CD4-positive, alpha-beta memory T cell (primary cell): Measurements from ENCODE around the gene REX1BD. TPM values are rescaled to one million over a fixed set of nuclear protein-coding genes. Genes with fewer than 3 reads are reported as not detected.
A peak's percentile ranks its signal among the peaks of the same experiment; 100 is the strongest.

ENCODE experiments used
- CTCF ChIA-PET: fragments of 350-600 bp; sonication (Branson Sonifier 250); formaldehyde crosslinking; loops from one replicate; lab custom pipeline; 2021; ENCODE audit warnings: inconsistent platforms; ENCODE audit not compliant: partially characterized antibody; lab: Charles Lee
- POLR2A ChIA-PET: fragments of 350-600 bp; sonication (Branson Sonifier 250); formaldehyde crosslinking; loops from one replicate; lab custom pipeline; 2021; ENCODE audit not compliant: partially characterized antibody; lab: Charles Lee
- DNase-seq, 5 donors: peaks; one replicate each; pipeline versions ENCODE4 v3.0.0 to v3.0.0-alpha.2; 2020 to 2022; ENCODE audit warnings: mixed read lengths in 1 of 5
- H3K27ac ChIP-seq: one replicate; pipeline ENCODE4 v1.7.0; 2013; ENCODE audit warnings: low read depth, low read length
- H3K27me3 ChIP-seq: 2 replicates; pipeline ENCODE4 v1.7.0; 2013; ENCODE audit warnings: mild to moderate bottlenecking, low read length, moderate library complexity; ENCODE audit not compliant: insufficient read depth
- H3K36me3 ChIP-seq: 2 replicates; pipeline ENCODE4 v1.7.0; 2013; ENCODE audit warnings: mild to moderate bottlenecking, low read length, moderate library complexity; ENCODE audit not compliant: insufficient read depth
- H3K4me1 ChIP-seq: 2 replicates; pipeline ENCODE4 v1.7.0; 2013; ENCODE audit warnings: mild to moderate bottlenecking, low read length, moderate library complexity; ENCODE audit not compliant: insufficient read depth
- H3K4me3 ChIP-seq, 2 donors: one replicate each; pipeline ENCODE4 v1.7.0; 2013; ENCODE audit warnings: low read length in 2 of 2, mild to moderate bottlenecking in 1 of 2
- H3K9me3 ChIP-seq, 2 donors: one replicate each; pipeline ENCODE4 v1.7.0; 2013; ENCODE audit warnings: low read length in 2 of 2, control low read depth in 1 of 2; ENCODE audit not compliant: control insufficient read depth in 1 of 2
- H3K27ac Mint-ChIP-seq, 7 donors: one replicate each; pipeline ENCODE4 v1.8.0; 2020 to 2021; ENCODE audit warnings: mixed read lengths in 7 of 7, mild to moderate bottlenecking in 6 of 7, inconsistent platforms in 3 of 7, moderate library complexity in 3 of 7
- H3K27me3 Mint-ChIP-seq, 2 donors: one replicate each; pipeline ENCODE4 v1.8.0; 2020 to 2021; ENCODE audit warnings: mixed read lengths in 2 of 2
- H3K36me3 Mint-ChIP-seq, 2 donors: one replicate each; pipeline ENCODE4 v1.8.0; 2020 to 2021; ENCODE audit warnings: mixed read lengths in 2 of 2, inconsistent platforms in 1 of 2, mild to moderate bottlenecking in 1 of 2
- H3K4me1 Mint-ChIP-seq, 4 donors: one replicate each; pipeline ENCODE4 v1.8.0; 2020 to 2021; ENCODE audit warnings: mixed read lengths in 4 of 4, mild to moderate bottlenecking in 1 of 4
- H3K4me3 Mint-ChIP-seq, 8 donors: one replicate each; pipeline ENCODE4 v1.8.0; 2020 to 2021; ENCODE audit warnings: mixed read lengths in 8 of 8, mild to moderate bottlenecking in 7 of 8, moderate library complexity in 6 of 8, inconsistent platforms in 3 of 8
- H3K9me3 Mint-ChIP-seq, 8 donors: one replicate each; pipeline ENCODE4 v1.8.0; 2020 to 2021; ENCODE audit warnings: mixed read lengths in 8 of 8, mild to moderate bottlenecking in 5 of 8, inconsistent platforms in 3 of 8, moderate library complexity in 1 of 8
- intact Hi-C: fragments of 100-400 bp; cut with micrococcal nuclease; formaldehyde crosslinking; loops from one replicate; pipeline ENCODE4 v1.15.1; 2023
- polyA plus RNA-seq, 2 donors: library from polyadenylated mRNA; unstranded; fragments of 300-500 nt; fragmentation: Illumina TruSeq; gene quantifications; one replicate each; pipeline ENCODE4 v1.2.3, GENCODE V29; 2021
- total RNA-seq, 2 experiments: library from RNA; stranded (reverse); gene quantifications; one replicate each; pipeline ENCODE4 v1.2.3, GENCODE V29; 2021

REX1BD gene
- total and polyA plus RNA-seq, 4 experiments from 2014 or later: 148 to 156 (median 152) TPM

- Histone ChIP-seq H3K27ac (no peak overlapping the region), H3K36me3 (no peaks in the 10 kb centered on the region), H3K27me3 (peaks cover 66% of the 10 kb centered on the region), H3K9me3 (no peaks in the 10 kb centered on the region), H3K4me1 (peaks cover 22% of the 10 kb centered on the region), H3K4me3 (no peak overlapping the region)
- DNase-seq: no peak
- ChIA-PET POLR2A (interaction anchor here (0.6 kb wide), 1 partner anchor 629 kb away, joined by 3 read pairs; no protein-coding TSS in a partner anchor), CTCF (no interaction called here)
- H3K9me3 Mint-ChIP-seq: peaks cover 0 to 2% (median 0%) of the 10 kb centered on the region in 8 donors
- H3K27me3 Mint-ChIP-seq: peaks cover 35 to 51% of the 10 kb centered on the region in 2 donors
- H3K4me3 Mint-ChIP-seq: peak overlapping the region in 3 of 8 donors; percentile 3 to 53 (median 30)
- intact Hi-C loops: no loop called here
- peaks cover 14 to 55% (median 24%) of the 10 kb centered on the region in 4 donors for H3K4me1 Mint-ChIP-seq
- no peaks in the 10 kb centered on the region for H3K36me3 Mint-ChIP-seq
- H3K27ac Mint-ChIP-seq: peak overlapping the region in 2 of 7 donors; percentile 11 to 65
Observed at GRCh38 chr19:18608805-18609716, 20.5 kb downstream of the REX1BD start.

DNA sequence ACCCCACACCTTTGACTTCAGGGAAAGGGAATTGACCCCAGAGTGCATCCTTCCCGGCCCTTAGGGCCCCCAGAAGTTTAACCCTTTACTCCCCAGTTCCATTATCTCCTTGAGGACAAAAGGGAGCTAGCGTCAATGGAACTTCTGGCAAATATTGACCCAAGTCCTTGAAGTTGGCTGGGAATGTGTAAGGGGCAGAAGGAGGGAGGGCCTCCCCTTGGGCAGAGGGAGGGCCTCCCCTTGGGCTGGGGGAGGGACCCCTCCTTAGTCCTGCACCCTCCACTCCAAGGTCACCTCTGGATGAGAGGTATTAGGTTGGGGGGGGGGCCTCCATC is 21.1 kb downstream of the REX1BD start:
- CTCF ChIA-PET: no interaction called here

DNA sequence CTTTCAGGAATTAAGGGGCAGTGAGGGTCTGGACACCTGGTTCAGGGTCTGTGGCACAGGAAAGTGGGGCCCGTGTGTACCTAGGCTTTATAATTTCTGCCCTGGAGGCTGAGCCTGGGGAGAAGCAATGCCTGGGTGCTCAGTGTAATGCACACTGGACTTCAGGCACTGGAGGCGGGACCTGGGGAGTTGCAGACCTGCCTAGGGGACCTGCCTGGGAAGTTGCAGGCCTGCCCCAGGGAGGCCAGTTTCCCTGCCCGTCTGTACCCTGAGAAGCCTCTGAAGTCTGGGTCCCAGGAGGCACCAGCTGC is 21.6 kb downstream of the REX1BD start:
- POLR2A ChIA-PET: no interaction called here
- peaks cover 22% of the 10 kb centered on the region for H3K4me1 ChIP-seq
- no peaks in the 10 kb centered on the region for H3K36me3 Mint-ChIP-seq
- peaks cover 62% of the 10 kb centered on the region for H3K27me3 ChIP-seq
- H3K27me3 Mint-ChIP-seq: peaks cover 45 to 59% of the 10 kb centered on the region in 2 donors
- H3K4me1 Mint-ChIP-seq: peaks cover 14 to 53% (median 21%) of the 10 kb centered on the region in 4 donors
- no peak overlapping the region for H3K4me3 ChIP-seq
- H3K9me3 ChIP-seq: no peaks in the 10 kb centered on the region
- no peak for DNase-seq
- H3K27ac Mint-ChIP-seq: no peak overlapping the region
- H3K4me3 Mint-ChIP-seq: no peak overlapping the region
- H3K36me3 ChIP-seq: no peaks in the 10 kb centered on the region
- no peak overlapping the region for H3K27ac ChIP-seq
- CTCF ChIA-PET: no interaction called here
- H3K9me3 Mint-ChIP-seq: peaks cover 0 to 2% (median 0%) of the 10 kb centered on the region in 8 donors
- intact Hi-C loops: no loop called here

More for the DNA sequence above, 21.1 kb downstream of the REX1BD start:
- Histone ChIP-seq H3K4me3 (no peak overlapping the region), H3K36me3 (no peaks in the 10 kb centered on the region), H3K27ac (no peak overlapping the region), H3K9me3 (no peaks in the 10 kb centered on the region), H3K27me3 (peaks cover 67% of the 10 kb centered on the region), H3K4me1 (peaks cover 22% of the 10 kb centered on the region)
- no peak for DNase-seq
- POLR2A ChIA-PET: interaction anchor here (0.6 kb wide), 1 partner anchor 628 kb away, joined by 3 read pairs; no protein-coding TSS in a partner anchor
- intact Hi-C loops: no loop called here
- Mint-ChIP-seq H3K9me3 (peaks cover 0 to 2% (median 0%) of the 10 kb centered on the region in 8 donors), H3K27ac (no peak overlapping the region), H3K4me1 (peaks cover 14 to 58% (median 23%) of the 10 kb centered on the region in 4 donors), H3K36me3 (no peaks in the 10 kb centered on the region), H3K27me3 (peaks cover 41 to 57% of the 10 kb centered on the region in 2 donors), H3K4me3 (peak overlapping the region in 1 of 8 donors; percentile 47)

DNA sequence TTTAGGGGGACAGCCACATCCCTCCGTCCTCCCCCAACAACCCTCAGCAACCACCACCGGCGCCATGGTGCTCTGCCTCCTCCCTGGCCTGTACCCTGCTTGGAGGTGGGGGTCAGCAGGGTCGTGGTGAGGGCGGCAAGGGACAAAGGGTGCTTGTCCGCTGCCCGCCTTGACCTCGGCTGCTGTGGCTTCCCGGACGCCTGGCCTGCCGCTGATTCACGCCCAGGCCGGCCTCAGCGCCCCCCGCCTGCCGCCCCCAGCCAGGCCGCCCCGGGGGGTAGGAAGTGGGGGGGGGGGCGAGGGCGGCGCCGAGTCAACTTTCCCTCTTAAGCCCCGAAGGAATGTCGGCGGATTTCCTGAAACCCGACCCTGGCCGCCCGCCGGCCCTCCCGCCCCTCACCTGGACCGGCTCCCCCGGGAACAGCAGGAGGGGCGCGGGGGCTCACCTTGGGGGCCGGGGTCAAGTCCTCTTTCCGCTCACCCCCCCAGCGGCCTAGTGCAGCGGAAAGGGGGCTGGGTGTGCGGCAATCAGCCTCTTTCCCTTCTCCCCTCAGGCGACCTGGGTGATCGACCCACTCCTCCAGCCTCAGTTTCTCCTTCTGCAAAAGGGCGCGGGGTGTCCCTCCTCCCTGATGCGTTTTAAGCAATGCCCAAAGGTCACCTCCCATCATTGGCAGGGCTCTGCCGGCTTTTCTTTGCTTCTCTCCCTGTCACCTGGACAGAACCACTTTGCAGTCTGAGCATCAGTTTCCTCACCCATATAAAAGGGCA is 22.1 kb downstream of the REX1BD start:
- intact Hi-C loops: loop anchor here (1.0 kb wide), 1 partner anchor 26 kb away; no protein-coding TSS in a partner anchor
- no peaks in the 10 kb centered on the region for H3K9me3 ChIP-seq
- H3K9me3 Mint-ChIP-seq: peaks cover 0 to 1% (median 0%) of the 10 kb centered on the region in 8 donors
- POLR2A ChIA-PET: no interaction called here
- peaks cover 43 to 56% of the 10 kb centered on the region in 2 donors for H3K27me3 Mint-ChIP-seq
- DNase-seq: no peak
- H3K36me3 ChIP-seq: no peaks in the 10 kb centered on the region
- H3K27ac ChIP-seq: no peak overlapping the region
- peaks cover 57% of the 10 kb centered on the region for H3K27me3 ChIP-seq
- peaks cover 22% of the 10 kb centered on the region for H3K4me1 ChIP-seq
- H3K4me3 Mint-ChIP-seq: peak overlapping the region in 7 of 8 donors; percentile 46 to 87 (median 72)
- peak overlapping the region in 3 of 7 donors; percentile 20 to 60 (median 38) for H3K27ac Mint-ChIP-seq
- H3K4me1 Mint-ChIP-seq: peaks cover 12 to 49% (median 18%) of the 10 kb centered on the region in 4 donors
- H3K4me3 ChIP-seq: no peak overlapping the region
- CTCF ChIA-PET: no interaction called here
- H3K36me3 Mint-ChIP-seq: no peaks in the 10 kb centered on the region

GRCh38 chr19:18611327-18612050 is 22.9 kb downstream of the REX1BD start:
- H3K27ac Mint-ChIP-seq: peak overlapping the region in 2 of 7 donors; percentile 20 to 38
- POLR2A ChIA-PET: interaction anchor here (1.4 kb wide), 1 partner anchor 22 kb away, joined by 6 read pairs; the partner anchor contains the start of gene REX1BD

DNA sequence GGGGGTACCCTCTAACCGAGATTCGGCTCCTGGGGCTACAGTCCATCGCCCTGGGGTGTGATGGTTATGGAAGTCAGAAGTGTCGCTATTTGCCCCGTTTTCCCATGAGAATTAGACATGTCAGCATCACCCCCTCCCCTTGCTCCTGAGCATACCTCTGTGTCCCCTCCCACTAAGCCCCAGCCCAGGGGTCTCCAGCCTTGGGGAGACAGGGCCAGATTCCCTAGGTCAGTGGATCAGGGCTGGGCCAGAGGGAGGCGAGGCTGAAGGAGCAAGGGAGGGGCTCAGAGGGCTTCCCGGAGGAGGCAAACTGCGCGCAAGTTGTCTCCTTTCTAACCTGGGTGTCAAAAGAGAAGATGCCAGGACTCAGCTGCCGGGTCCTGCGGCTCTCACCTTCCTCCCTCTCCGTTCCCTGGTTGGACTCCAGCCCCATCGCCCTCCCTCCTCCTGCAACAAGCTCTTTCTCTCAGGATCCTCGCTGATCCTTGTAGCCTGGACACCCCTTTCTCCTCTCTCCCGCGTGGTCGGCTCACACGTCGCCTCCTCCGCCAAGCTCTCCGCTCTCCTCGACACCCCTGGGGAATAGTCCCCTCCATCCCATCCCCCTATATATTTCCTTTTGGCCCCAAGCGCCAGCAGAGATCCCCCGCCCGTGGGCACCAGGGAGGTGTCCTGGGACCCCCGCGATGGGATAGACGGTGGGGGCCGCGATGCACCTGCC is 23.6 kb downstream of the REX1BD start:
- H3K4me3 Mint-ChIP-seq: peak overlapping the region; percentile 78 to 89 (median 82)
- H3K36me3 Mint-ChIP-seq: no peaks in the 10 kb centered on the region
- no peaks in the 10 kb centered on the region for H3K9me3 ChIP-seq
- peaks cover 22% of the 10 kb centered on the region for H3K4me1 ChIP-seq
- peaks cover 10 to 49% (median 18%) of the 10 kb centered on the region in 4 donors for H3K4me1 Mint-ChIP-seq
- ChIA-PET POLR2A (interaction anchor here (0.8 to 1.4 kb wide), 3 partner anchors 17 to 220 kb away, joined by 3 to 6 read pairs (median 3); partner anchors contain the start of genes REX1BD and UPF1), CTCF (interaction anchor here (1.0 to 1.1 kb wide), 2 partner anchors 23 to 27 kb away, joined by 3 to 4 read pairs; no protein-coding TSS in a partner anchor)
- H3K27ac Mint-ChIP-seq: peak overlapping the region in 3 of 7 donors; percentile 13 to 71 (median 65)
- no peak overlapping the region for H3K27ac ChIP-seq
- peaks cover 48 to 59% of the 10 kb centered on the region in 2 donors for H3K27me3 Mint-ChIP-seq
- H3K27me3 ChIP-seq: peaks cover 58% of the 10 kb centered on the region
- H3K9me3 Mint-ChIP-seq: peaks cover 0 to 1% (median 0%) of the 10 kb centered on the region in 8 donors
- no peaks in the 10 kb centered on the region for H3K36me3 ChIP-seq
- DNase-seq: no peak
- H3K4me3 ChIP-seq: peak overlapping the region; percentile 23 to 45
- intact Hi-C loops: no loop called here

More at GRCh38 chr19:18611327-18612050, 22.9 kb downstream of the REX1BD start:
- CTCF ChIA-PET: interaction anchor here (1.0 kb wide), 1 partner anchor 28 kb away, joined by 3 read pairs; no protein-coding TSS in a partner anchor
- Histone ChIP-seq H3K27ac (no peak overlapping the region), H3K27me3 (peaks cover 56% of the 10 kb centered on the region), H3K4me1 (peaks cover 22% of the 10 kb centered on the region), H3K4me3 (peak overlapping the region in 1 of 2 donors; percentile 45), H3K36me3 (no peaks in the 10 kb centered on the region), H3K9me3 (no peaks in the 10 kb centered on the region)
- H3K9me3 Mint-ChIP-seq: peaks cover 0 to 1% (median 0%) of the 10 kb centered on the region in 8 donors
- intact Hi-C loops: loop anchor here (1.0 kb wide), 1 partner anchor 25 kb away; no protein-coding TSS in a partner anchor
- no peaks in the 10 kb centered on the region for H3K36me3 Mint-ChIP-seq
- DNase-seq: no peak
- peaks cover 12 to 49% (median 18%) of the 10 kb centered on the region in 4 donors for H3K4me1 Mint-ChIP-seq
- H3K27me3 Mint-ChIP-seq: peaks cover 47 to 56% of the 10 kb centered on the region in 2 donors
- peak overlapping the region; percentile 46 to 89 (median 82) for H3K4me3 Mint-ChIP-seq
